ENCODE measurements around the gene CELF3.

DNA sequence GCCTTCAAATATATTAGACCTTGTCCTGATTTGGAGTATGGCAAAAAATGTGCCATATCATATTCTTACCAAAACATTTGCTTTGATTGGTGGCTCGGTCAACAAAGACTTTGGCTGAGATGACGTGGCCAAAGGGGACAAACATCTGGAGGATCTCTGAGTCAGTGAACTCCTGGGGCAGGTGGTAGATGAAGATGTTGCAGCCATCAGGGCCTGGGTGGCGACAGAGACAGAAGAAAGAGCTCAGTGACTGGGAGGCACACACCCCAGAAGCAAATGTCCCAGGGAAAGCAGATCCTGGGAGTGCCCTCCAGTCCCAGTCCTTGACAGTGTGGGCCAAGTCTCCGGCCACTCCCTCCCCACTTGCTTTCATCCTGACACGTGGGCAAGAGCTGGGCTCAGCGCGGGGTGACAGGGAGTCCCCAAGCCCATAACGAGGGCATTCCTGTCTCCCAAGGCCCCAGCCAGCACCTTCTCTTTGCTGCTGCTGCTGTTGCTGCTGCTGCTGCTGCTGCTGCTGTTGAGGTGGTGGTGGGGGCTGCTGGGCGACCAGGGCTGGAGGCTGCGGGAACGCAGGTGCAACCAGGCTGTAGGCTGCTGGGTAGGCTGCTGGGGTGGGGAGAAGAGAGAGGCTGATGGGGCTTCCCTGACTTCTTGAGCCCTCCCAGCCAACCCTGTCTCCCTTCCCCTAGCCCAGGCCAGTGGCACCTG, 10.7 kb downstream of the CELF3 start:
- TF ChIP-seq, protein P1, sequence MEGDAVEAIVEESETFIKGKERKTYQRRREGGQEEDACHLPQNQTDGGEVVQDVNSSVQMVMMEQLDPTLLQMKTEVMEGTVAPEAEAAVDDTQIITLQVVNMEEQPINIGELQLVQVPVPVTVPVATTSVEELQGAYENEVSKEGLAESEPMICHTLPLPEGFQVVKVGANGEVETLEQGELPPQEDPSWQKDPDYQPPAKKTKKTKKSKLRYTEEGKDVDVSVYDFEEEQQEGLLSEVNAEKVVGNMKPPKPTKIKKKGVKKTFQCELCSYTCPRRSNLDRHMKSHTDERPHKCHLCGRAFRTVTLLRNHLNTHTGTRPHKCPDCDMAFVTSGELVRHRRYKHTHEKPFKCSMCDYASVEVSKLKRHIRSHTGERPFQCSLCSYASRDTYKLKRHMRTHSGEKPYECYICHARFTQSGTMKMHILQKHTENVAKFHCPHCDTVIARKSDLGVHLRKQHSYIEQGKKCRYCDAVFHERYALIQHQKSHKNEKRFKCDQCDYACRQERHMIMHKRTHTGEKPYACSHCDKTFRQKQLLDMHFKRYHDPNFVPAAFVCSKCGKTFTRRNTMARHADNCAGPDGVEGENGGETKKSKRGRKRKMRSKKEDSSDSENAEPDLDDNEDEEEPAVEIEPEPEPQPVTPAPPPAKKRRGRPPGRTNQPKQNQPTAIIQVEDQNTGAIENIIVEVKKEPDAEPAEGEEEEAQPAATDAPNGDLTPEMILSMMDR (conservative IDR thresholded peaks at IDR 0.05), result no peak
- TF ChIP-seq EZH2 (IDR thresholded peaks at IDR 0.05; ENCODE audit: low read depth), result no peak

Data from PC-9 (cell line).